Nephron (organoid): ENCODE measurements around the gene PTEN.
"Not testable (repeated sequence)": the region's sequence is repeated elsewhere in the genome, so short reads cannot be mapped to it uniquely, and the experiment has no call there.

ENCODE experiments used
- H3K27ac Mint-ChIP-seq, 3 experiments: 2 replicates each; pipeline ENCODE4 v1.8.0; 2020; ENCODE audit warnings: mixed read lengths in 3 of 3, mild to moderate bottlenecking in 2 of 3, moderate library complexity in 1 of 3
- H3K27me3 Mint-ChIP-seq: 2 replicates; pipeline ENCODE4 v1.8.0; 2021; ENCODE audit warnings: low read depth, mild to moderate bottlenecking, moderate library complexity, mixed read lengths
- H3K36me3 Mint-ChIP-seq: 2 replicates; pipeline ENCODE4 v1.8.0; 2020; ENCODE audit warnings: low read depth, mixed read lengths
- H3K4me1 Mint-ChIP-seq: 2 replicates; pipeline ENCODE4 v1.8.0; 2020; ENCODE audit warnings: mixed read lengths
- H3K4me3 Mint-ChIP-seq, 3 experiments: 2 replicates each; pipeline ENCODE4 v1.8.0; 2020; ENCODE audit warnings: mild to moderate bottlenecking in 3 of 3, mixed read lengths in 3 of 3, moderate library complexity in 2 of 3
- H3K9me3 Mint-ChIP-seq: 2 replicates; pipeline ENCODE4 v1.8.0; 2020; ENCODE audit warnings: mixed read lengths
- CTCF ChIP-seq, 3 experiments: fragments of 200-600 bp; sonication (generic); IDR thresholded peaks; one replicate each; pipeline ENCODE4 v1.5.0; 2021; ENCODE audit warnings: antibody characterized with exemption in 3 of 3; ENCODE audit not compliant: unreplicated experiment in 3 of 3

Gene PTEN

GRCh38 chr10:87861566-87861952, 1.9 kb upstream of the PTEN start:
- peaks cover 6% of the 10 kb centered on the region for H3K36me3 Mint-ChIP-seq
- H3K4me3 Mint-ChIP-seq: peak overlapping the region; percentile 96 to 99 (median 97)
- H3K4me1 Mint-ChIP-seq: peaks cover 8% of the 10 kb centered on the region
- TF ChIP-seq CTCF (IDR thresholded peaks at IDR 0.05; ENCODE audit: unreplicated experiment in 3 of 3): no peak
- H3K27ac Mint-ChIP-seq: peak overlapping the region; percentile 94 to 96 (median 95)
- no peaks in the 10 kb centered on the region for H3K9me3 Mint-ChIP-seq
- no peaks in the 10 kb centered on the region for H3K27me3 Mint-ChIP-seq

- H3K27me3 Mint-ChIP-seq: no peaks in the 10 kb centered on the region
- no peaks in the 10 kb centered on the region for H3K9me3 Mint-ChIP-seq
- no peak for TF ChIP-seq CTCF (IDR thresholded peaks at IDR 0.05; ENCODE audit: unreplicated experiment in 3 of 3)
- H3K4me1 Mint-ChIP-seq: peaks cover 13% of the 10 kb centered on the region
- H3K4me3 Mint-ChIP-seq: peak overlapping the region; percentile 96 to 99 (median 97)
- H3K27ac Mint-ChIP-seq: peak overlapping the region; percentile 94 to 96 (median 95)
- peaks cover 9% of the 10 kb centered on the region for H3K36me3 Mint-ChIP-seq
These were observed 1.3 kb upstream of the PTEN start for GRCh38 chr10:87861953-87862678.

GRCh38 chr10:87862679-87863052, 759 bp upstream of the PTEN start:
- Mint-ChIP-seq H3K27ac (peak overlapping the region; percentile 94 to 96 (median 95)), H3K9me3 (no peaks in the 10 kb centered on the region), H3K27me3 (no peaks in the 10 kb centered on the region), H3K4me3 (peak overlapping the region; percentile 96 to 99 (median 97)), H3K36me3 (peaks cover 9% of the 10 kb centered on the region), H3K4me1 (peaks cover 17% of the 10 kb centered on the region)
- TF ChIP-seq CTCF (IDR thresholded peaks at IDR 0.05; ENCODE audit: unreplicated experiment in 3 of 3): no peak

GRCh38 chr10:87863951-87864495, 598 bp downstream of the PTEN start:
- H3K4me3 Mint-ChIP-seq: peak overlapping the region; percentile 96 to 100 (median 98)
- peaks cover 26% of the 10 kb centered on the region for H3K4me1 Mint-ChIP-seq
- H3K27ac Mint-ChIP-seq: peak overlapping the region; percentile 94 to 98 (median 96)
- not testable (repeated sequence) for H3K9me3 Mint-ChIP-seq, H3K27me3 Mint-ChIP-seq
- H3K36me3 Mint-ChIP-seq: peaks cover 17% of the 10 kb centered on the region

- Mint-ChIP-seq H3K9me3 (no peaks in the 10 kb centered on the region), H3K36me3 (peaks cover 17% of the 10 kb centered on the region), H3K27me3 (no peaks in the 10 kb centered on the region), H3K27ac (peak overlapping the region; percentile 94 to 98 (median 96)), H3K4me1 (peaks cover 26% of the 10 kb centered on the region), H3K4me3 (peak overlapping the region; percentile 96 to 100 (median 98))
- no peak for TF ChIP-seq CTCF (IDR thresholded peaks at IDR 0.05; ENCODE audit: unreplicated experiment in 3 of 3)
These were observed 1.2 kb downstream of the PTEN start for GRCh38 chr10:87864496-87865059.

GRCh38 chr10:87865241-87865881, 1.9 kb downstream of the PTEN start:
- peak overlapping the region; percentile 94 to 98 (median 96) for H3K27ac Mint-ChIP-seq
- H3K9me3 Mint-ChIP-seq: no peaks in the 10 kb centered on the region
- no peak for TF ChIP-seq CTCF (IDR thresholded peaks at IDR 0.05; ENCODE audit: unreplicated experiment in 3 of 3)
- H3K4me3 Mint-ChIP-seq: peak overlapping the region; percentile 96 to 100 (median 98)
- H3K27me3 Mint-ChIP-seq: no peaks in the 10 kb centered on the region
- H3K36me3 Mint-ChIP-seq: peaks cover 17% of the 10 kb centered on the region
- H3K4me1 Mint-ChIP-seq: peaks cover 28% of the 10 kb centered on the region
